Measurements from ENCODE around the gene TSPAN14. TPM values are rescaled to one million over a fixed set of nuclear protein-coding genes. Genes with fewer than 3 reads are reported as not detected.

TSPAN14 gene
- total RNA-seq, 1 experiment from 2014 or later: 46.8 TPM

DNA sequence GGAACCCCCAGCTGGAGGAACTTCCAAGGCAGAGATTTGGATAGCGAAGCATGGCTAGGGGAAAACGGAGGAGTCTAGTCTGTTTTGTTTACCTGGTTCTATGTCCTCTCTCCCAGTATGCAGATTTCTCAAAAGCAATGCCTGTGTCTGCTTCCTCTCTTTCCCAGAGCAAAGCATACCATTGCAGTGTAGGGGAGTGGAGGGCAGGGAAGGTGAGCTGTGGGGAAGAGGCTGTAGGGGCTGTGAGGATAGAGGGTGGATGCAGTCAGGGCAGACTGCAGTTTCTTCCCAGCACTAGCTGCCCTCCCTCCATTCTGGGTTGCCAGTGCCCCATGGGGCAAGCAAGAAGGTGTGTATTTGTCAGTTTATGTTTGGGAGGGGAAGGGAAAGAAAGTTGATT is 16.9 kb upstream of the TSPAN14 start:
- no peak overlapping the region for H3K56ac ChIP-seq (ENCODE audit: insufficient read length, low read depth, low read length)
- Mint-ChIP-seq H3K4me3 (0 out of 5 replicates have a peak overlapping the region, but pooled peaks of 1 of the 2 experiments have one; percentile 4), H3K4me1 (peaks cover 5 to 18% of the 10 kb centered on the region in 2 experiments), H3K27me3 (ENCODE audit: low read depth) (peaks cover 1% of the 10 kb centered on the region; the same call in 1 of the 2 replicates), H3K9me3 (no peaks in the 10 kb centered on the region), H3K27ac (no peak overlapping the region; a peak in 2 of 7 replicates), H3K36me3 (ENCODE audit: insufficient read depth in 1 of 3, low read depth in 3 of 3) (peaks cover 3 to 8% (median 5%) of the 10 kb centered on the region in 3 experiments; a peak in 4 of 7 replicates)
- no peaks in the 10 kb centered on the region for H4K20me1 ChIP-seq (ENCODE audit: control insufficient read depth, insufficient read depth, insufficient read length)
- H2BK15ac ChIP-seq (ENCODE audit: low read depth, low read length): no peak overlapping the region
- H3K27me3 ChIP-seq (ENCODE audit: insufficient read depth, low read length): no peaks in the 10 kb centered on the region
- H2AFZ ChIP-seq (ENCODE audit: low read length): no peak overlapping the region
- TF ChIP-seq, protein P1, sequence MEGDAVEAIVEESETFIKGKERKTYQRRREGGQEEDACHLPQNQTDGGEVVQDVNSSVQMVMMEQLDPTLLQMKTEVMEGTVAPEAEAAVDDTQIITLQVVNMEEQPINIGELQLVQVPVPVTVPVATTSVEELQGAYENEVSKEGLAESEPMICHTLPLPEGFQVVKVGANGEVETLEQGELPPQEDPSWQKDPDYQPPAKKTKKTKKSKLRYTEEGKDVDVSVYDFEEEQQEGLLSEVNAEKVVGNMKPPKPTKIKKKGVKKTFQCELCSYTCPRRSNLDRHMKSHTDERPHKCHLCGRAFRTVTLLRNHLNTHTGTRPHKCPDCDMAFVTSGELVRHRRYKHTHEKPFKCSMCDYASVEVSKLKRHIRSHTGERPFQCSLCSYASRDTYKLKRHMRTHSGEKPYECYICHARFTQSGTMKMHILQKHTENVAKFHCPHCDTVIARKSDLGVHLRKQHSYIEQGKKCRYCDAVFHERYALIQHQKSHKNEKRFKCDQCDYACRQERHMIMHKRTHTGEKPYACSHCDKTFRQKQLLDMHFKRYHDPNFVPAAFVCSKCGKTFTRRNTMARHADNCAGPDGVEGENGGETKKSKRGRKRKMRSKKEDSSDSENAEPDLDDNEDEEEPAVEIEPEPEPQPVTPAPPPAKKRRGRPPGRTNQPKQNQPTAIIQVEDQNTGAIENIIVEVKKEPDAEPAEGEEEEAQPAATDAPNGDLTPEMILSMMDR (conservative IDR thresholded peaks at IDR 0.05): no peak
- H3T11ph ChIP-seq (ENCODE audit: low read length): no peak overlapping the region
- WGBS (ENCODE audit: extremely low coverage, insufficient read length, low lambda C conversion rate): no CpG with 5 or more reads among the region's 2 CpGs
- no peak overlapping the region for H3K18ac ChIP-seq (ENCODE audit: insufficient read length, low read depth, low read length)
- H3K4ac ChIP-seq (ENCODE audit: low read depth, low read length): no peak overlapping the region
- no peaks in the 10 kb centered on the region for H3K79me2 ChIP-seq (ENCODE audit: insufficient read depth, low read length)
- H4K91ac ChIP-seq (ENCODE audit: insufficient read length, low read depth, low read length): no peak overlapping the region
- H3K4me1 ChIP-seq (ENCODE audit: insufficient read depth, low read length): no peaks in the 10 kb centered on the region; the same call in 1 of the 2 replicates
- no peak overlapping the region for H2BK120ac ChIP-seq (ENCODE audit: low read depth, low read length, poor library complexity, severe bottlenecking)
- H3K23ac ChIP-seq (ENCODE audit: insufficient read length, low read depth, low read length): no peak overlapping the region
- no peak overlapping the region for H2AK5ac ChIP-seq (ENCODE audit: insufficient read length, low read length)
- DNase-seq: no peak
- no peak overlapping the region for H2BK12ac ChIP-seq (ENCODE audit: insufficient read length, low read depth, low read length)
- H4K5ac ChIP-seq (ENCODE audit: insufficient read length, low read depth, low read length): no peak overlapping the region
- H3K79me1 ChIP-seq (ENCODE audit: insufficient read depth, low read depth, low read length, poor library complexity, severe bottlenecking): no peaks in the 10 kb centered on the region
- no peak overlapping the region for H4K8ac ChIP-seq (replicated peaks; ENCODE audit: insufficient read length, low read depth, low read length)
- no peak overlapping the region for H2BK5ac ChIP-seq (ENCODE audit: insufficient read length, low read length)
- H3K14ac ChIP-seq (ENCODE audit: insufficient read depth, low read length): no peak overlapping the region
- no peaks in the 10 kb centered on the region for H3K23me2 ChIP-seq (ENCODE audit: insufficient read length, low read depth, low read length, poor library complexity, severe bottlenecking)
- H3K27ac ChIP-seq (ENCODE audit: insufficient read length, low read depth, low read length): no peak overlapping the region
- H3K9ac ChIP-seq (ENCODE audit: extremely low read depth, insufficient read length, low read length): no peak overlapping the region
- no peak overlapping the region for H3K4me2 ChIP-seq (ENCODE audit: insufficient read depth, insufficient read length, low read length)
- no peak overlapping the region for H2BK20ac ChIP-seq (ENCODE audit: low read depth, low read length, poor library complexity, severe bottlenecking)
- H3K9me3 ChIP-seq (ENCODE audit: control insufficient read depth, low read depth, low read length): no peaks in the 10 kb centered on the region
